HG03066 (cell line): ENCODE results near the gene NUMA1.

Experiments used
- ATAC-seq: cut with Tn5 transposase; IDR thresholded peaks from one replicate; pipeline ENCODE4 v1.9.1; 2021; ENCODE audit warnings: low read depth; ENCODE audit not compliant: unreplicated experiment

Gene NUMA1

GRCh38 chr11:72102162-72102561, 21.8 kb upstream of the NUMA1 start:
- no peak for ATAC-seq

- no peak for ATAC-seq
Measured at GRCh38 chr11:72100462-72100861, 20.1 kb upstream of the NUMA1 start.

GRCh38 chr11:72100009-72100408, 19.7 kb upstream of the NUMA1 start:
- no peak for ATAC-seq

GRCh38 chr11:72098741-72099140, 18.4 kb upstream of the NUMA1 start:
- no peak for ATAC-seq

GRCh38 chr11:72091292-72091691, 10.9 kb upstream of the NUMA1 start:
- no peak for ATAC-seq

GRCh38 chr11:72088076-72088808, 7.9 kb upstream of the NUMA1 start:
- no peak for ATAC-seq

- no peak for ATAC-seq
Measured at GRCh38 chr11:72085621-72086351, 5.4 kb upstream of the NUMA1 start.

- ATAC-seq: no peak
Measured at GRCh38 chr11:72084965-72085364, 4.6 kb upstream of the NUMA1 start.

- ATAC-seq: no peak
Measured at GRCh38 chr11:72084076-72084475, 3.7 kb upstream of the NUMA1 start.

GRCh38 chr11:72083414-72083813, 3.1 kb upstream of the NUMA1 start:
- ATAC-seq: no peak

GRCh38 chr11:72081821-72082453, 1.6 kb upstream of the NUMA1 start:
- no peak for ATAC-seq

GRCh38 chr11:72081184-72081644, 872 bp upstream of the NUMA1 start:
- ATAC-seq: no peak

- ATAC-seq: no peak
Measured at GRCh38 chr11:72079819-72080325, 470 bp downstream of the NUMA1 start.

- no peak for ATAC-seq
Measured at GRCh38 chr11:72078477-72078876, 1.9 kb downstream of the NUMA1 start.

GRCh38 chr11:72075756-72076155, 4.6 kb downstream of the NUMA1 start:
- ATAC-seq: no peak

GRCh38 chr11:72075109-72075508, 5.2 kb downstream of the NUMA1 start:
- ATAC-seq: no peak

GRCh38 chr11:72072348-72072747, 8.0 kb downstream of the NUMA1 start:
- ATAC-seq: no peak

GRCh38 chr11:72070491-72070890, 9.9 kb downstream of the NUMA1 start:
- ATAC-seq: no peak

- ATAC-seq: peak; percentile 66
Measured at GRCh38 chr11:72069787-72070251, 10.5 kb downstream of the NUMA1 start.

- peak; percentile 38 for ATAC-seq
Measured at GRCh38 chr11:72069200-72069599, 11.1 kb downstream of the NUMA1 start.

GRCh38 chr11:72067676-72068075, 12.7 kb downstream of the NUMA1 start:
- no peak for ATAC-seq
